SH-SY5Y (cell line): Measurements from ENCODE around the gene USP33.

ENCODE experiments used
- GATA2 ChIP-seq: IDR thresholded peaks from 2 replicates; pipeline ENCODE4 v1.6.1; 2011; ENCODE audit warnings: mild to moderate bottlenecking, low read depth, low read length
- GATA3 ChIP-seq: IDR thresholded peaks from 2 replicates; pipeline ENCODE4 v1.6.1; 2011; ENCODE audit warnings: low read depth, mild to moderate bottlenecking, low read length, moderate library complexity

Gene USP33

DNA sequence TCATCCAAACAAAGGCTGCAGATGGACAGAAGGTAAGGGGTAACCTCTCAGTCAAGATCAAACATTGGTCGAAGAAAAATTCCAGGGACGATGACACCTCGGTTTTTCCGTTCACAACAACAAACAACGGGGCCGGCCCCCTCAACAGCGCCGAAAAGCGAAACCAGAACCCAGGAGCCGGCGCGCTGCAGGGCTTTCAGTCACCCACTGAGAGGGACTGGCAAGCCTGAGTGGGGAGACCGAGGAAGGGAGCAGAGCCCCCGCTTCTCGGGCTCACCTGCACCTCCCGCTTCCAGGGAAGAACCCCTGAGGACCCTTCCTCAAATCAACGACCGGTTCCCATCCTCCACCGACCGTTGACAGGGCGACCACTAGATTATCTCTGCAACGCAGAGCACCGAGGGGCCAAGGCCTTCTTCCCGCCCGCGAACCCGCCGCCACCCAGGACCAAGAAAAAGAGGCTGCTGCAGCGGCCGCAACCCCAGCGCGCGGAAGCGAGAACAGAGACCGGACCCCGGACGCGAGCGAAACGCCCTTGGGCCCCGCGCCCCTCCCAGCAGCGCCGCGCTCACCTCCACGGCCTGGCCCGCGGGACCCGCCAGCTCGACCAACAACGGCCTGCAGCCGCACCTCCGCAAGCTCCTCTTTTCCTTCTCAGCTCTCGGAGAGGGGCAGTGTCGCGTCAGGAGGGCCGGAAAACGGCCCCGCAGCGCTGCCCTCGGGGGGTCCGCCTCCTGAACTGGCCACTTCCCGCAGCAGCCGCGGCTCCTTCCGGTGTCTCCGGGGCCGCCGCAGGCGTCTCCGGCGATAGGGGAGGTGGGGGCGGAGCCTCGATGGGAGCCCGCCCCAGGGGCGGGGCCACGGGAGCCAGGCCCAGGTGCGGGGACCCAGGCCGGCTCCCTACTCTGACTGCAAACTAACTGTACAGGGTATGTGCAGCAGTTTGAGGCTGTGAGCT is at the start of gene USP33:
Gene USP33 (minus strand): TSS at position 782 of the 958 bp plus-strand sequence. CDS start 18,155 bp downstream, outside the sequence.
- TF ChIP-seq GATA3 (no peak), GATA2 (no peak)

DNA sequence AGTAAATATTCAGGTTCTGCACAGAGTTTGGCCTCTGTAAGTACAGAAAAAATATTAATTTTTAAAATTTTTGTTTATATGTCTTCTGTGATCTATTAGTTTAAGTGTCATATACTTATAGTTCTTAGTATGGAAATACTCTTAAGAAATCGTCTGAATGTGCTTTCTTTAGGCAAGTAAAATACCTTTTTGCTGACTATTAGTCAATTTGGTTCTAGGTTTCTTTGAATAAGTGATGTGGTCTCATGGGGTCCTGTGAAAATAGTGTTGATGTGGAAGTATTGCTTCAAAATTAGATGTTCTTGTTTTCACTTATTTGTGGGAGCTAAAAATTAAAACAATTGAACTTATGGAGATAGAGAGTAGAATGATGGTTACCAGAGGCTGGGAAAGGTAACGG is 43.7 kb upstream of the USP33 start:
- TF ChIP-seq GATA3 = no peak
- no peak for TF ChIP-seq GATA2

DNA sequence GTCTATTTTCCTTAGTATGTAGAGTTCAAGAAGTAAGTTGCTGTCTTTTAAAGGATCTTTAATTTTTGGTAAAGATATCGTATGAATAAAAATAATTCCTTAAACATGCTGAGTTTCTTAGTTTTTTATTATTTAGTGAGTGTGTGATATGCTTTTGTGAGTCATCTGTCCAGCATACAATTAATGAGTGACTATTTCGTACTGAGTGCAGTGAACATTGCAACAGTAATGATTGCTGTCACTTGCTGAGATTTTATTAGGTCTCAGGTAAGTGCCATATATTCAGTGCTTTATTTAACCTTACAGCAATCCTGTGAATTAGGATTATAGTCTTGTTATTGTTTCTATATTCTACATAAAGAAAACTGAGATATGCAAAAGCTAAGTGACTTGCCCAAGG is 42.4 kb upstream of the USP33 start:
- TF ChIP-seq GATA3 (no peak), GATA2 (no peak)

DNA sequence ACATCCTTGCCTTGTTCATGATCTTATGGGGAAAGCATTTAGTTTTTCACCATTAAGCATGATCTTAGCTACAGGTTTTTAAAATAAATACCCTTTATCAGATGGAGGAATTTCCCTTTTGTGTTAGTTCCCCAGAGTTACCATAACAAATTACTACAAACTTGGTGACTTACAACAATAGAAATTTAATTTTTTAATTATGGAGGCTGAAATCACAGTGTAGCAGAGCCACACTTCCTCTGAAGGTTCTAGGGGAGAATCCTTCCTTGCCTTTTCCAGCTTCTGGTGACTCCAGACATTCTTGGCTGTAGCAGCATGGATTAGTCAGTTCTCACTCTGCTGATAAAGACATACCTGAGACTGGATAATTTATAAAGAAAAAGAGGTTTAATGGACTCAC is 38.3 kb upstream of the USP33 start:
- TF ChIP-seq GATA2 (no peak), GATA3 (no peak)

DNA sequence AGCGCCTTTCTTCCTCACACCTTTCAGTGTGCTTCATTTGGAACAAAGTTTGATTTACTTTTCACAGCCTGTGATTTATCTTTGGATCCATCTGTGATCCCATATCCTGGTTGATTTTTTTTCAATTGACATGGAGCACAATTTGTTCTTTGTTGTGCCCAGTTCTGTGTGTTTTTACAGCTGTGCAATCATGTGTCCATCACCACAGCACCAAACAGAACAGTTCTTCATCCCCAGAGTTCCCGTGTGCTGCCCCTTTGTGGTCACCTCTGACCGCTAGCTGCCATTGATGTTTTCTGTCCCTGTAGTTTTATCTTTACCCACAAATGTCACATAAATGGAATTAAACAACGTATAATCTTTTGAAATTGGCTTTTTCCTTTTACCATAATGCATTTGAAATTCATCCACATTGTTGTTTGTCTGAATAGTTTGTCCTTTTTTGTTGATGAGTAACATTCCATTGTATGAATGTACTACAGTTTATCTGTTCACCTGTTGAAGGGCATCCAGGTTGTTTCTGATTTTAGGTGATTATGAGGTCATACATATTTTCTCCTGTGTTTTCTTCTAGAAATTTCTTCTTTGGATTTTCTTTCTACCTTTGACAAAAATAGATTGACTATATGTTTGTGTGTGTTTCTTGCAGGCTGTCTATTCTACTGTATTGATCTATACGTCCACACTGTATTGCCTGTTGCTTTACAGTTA is 37.2 kb upstream of the USP33 start:
- TF ChIP-seq GATA2 (no peak), GATA3 (no peak)

DNA sequence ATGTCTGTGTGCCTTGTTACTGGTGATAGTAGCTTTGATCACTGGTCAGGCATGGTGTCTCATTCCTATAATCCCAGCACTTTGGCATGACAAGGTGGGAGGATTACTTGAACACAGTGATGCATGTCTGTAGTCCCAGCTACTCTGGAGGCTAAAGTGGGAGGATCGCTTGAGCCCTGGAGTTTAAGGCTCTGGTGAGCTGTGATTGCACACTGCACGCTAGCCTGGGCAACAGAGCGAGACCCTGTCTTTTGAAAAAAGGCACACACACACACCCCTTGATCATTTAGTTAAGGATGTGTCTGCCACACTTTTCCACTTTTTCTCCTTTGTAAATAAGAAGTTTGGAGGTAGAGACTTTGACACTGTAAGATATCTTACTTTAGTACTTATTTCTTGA is 34.9 kb upstream of the USP33 start:
- no peak for TF ChIP-seq GATA3
- no peak for TF ChIP-seq GATA2

DNA sequence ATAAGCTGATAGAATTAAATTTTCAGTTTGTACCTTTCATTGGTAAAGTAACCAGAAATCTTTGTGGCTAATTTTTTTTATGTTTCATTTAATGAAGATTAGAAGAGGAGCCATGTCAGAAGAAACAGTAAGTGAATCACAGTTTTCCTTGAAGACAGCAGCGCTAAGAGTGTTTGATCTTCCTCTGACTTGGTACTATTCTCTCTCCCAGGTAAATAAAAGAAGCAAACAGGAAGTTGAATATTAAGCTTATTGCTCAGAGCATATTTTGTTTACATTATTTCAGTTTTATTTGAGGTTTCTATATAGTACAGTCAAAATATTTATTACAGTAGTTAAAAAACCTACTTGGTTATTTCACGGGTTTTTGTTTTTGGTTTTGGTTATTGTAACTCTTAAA is 23.5 kb upstream of the USP33 start:
- TF ChIP-seq GATA2 (no peak), GATA3 (no peak)

DNA sequence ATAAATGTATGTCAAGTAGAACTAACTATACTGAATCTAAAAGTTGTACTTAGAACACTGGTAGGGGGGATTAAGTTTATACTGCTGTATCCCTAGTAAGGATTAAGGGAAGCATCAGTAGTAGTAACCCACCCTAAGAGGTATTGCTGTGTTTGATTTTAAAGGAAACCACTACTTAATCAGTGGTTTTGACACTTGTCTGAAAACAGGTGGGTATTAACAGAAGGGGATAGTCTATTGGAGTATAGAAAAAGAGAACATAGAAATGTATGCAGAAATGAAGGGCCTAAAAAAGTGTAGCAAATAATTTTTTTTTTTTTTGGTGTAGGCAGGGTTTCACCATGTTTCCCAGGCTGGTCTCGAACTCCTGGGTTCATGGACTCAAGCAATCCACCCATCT is 22.0 kb upstream of the USP33 start:
- TF ChIP-seq GATA3 (no peak), GATA2 (no peak)

DNA sequence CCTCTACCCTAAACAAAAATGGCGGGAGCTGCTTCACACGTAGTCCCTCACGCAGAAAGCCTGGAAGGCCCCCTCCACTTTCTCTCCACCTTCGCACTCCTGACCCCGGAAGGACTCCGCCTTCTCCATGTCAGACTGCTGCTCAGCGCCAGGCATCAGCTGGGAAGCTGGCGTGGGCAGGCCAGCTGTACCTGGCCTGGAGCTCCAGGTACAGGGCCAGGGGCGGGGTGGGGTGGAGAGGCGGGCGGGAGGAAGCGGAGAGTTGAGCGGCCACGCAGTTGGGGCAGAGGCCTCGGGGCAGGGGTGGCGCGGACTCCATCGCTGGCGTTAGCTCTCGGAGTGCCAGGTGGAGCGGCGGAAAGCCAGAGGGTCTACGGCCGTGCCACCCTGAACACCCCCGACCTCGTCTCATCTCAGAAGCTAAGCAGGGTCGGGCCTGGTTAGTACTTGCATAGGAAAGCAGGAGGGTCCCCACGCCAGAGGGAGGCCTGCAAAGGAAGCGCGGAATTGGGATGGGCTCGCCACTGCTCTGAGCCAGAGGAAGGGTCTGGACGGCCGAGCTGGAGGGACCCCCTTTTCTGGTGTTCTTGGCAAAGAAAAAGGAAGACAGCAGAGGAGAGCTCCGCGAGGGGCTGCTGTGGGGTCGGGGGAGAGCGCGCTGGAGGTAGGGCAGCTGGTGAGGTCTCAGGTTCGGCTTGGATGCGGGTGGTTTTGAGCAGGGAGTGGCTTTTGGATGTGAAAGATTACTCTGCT is 20.1 kb upstream of the USP33 start, which contains the start of gene MIGA1:
Gene MIGA1 (plus strand): TSS at position 121 of the 753 bp plus-strand sequence. CDS start 3,604 bp downstream, outside the sequence.
- TF ChIP-seq GATA2 = no peak
- TF ChIP-seq GATA3 = no peak

DNA sequence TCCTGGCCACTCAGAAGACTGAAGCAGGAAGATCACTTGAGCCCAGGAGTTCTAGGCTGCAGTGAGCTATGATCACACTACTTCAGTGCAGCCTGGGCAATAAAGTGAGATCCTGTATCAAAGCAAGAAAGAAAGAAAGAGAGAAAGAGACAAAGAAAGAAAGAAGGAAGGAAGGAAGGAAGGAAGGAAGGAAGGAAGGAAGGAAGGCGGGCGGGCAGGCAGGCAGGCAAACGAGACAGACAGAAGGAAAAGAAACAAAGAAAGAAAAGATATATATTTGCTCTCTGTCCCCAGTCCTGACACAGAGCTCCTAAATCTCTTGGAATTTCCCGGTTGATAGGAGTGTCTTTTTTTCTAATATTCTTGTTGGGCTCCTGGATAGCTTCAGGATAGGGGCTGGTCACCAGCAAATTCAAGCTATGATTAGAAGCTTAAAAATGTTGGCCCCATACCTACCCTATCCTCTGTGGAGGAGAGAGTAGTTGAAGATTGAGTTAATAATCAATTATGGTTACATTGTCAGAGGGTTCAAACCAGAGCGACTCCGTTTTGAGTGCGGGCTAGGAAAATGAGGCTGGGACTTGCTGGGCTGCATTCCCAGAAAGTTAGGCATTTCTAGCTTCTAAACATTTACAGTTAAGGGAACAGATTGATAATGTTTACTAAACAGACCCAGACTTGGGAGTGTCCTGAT is 16.5 kb upstream of the USP33 start:
- TF ChIP-seq GATA3 (no peak), GATA2 (no peak)

DNA sequence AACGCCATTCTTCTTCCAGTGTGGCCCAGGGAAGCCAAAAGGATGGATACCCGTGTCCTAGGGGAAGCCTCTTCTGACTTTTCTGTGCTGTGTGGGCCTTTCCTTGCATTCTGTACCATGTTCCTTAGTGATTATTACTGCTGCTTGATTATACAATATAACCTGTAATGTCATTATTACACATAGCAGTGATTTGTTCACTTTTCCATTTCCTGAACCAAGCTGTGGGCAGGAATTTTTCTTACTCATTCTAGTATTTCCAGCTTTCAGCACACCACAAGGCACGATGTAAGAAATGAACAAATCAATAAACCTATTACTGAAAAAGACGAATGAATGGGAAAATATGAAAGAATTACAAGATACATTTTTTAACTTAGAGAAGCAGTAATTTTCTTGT is 8.4 kb upstream of the USP33 start:
- TF ChIP-seq GATA3 = no peak
- TF ChIP-seq GATA2 = no peak

DNA sequence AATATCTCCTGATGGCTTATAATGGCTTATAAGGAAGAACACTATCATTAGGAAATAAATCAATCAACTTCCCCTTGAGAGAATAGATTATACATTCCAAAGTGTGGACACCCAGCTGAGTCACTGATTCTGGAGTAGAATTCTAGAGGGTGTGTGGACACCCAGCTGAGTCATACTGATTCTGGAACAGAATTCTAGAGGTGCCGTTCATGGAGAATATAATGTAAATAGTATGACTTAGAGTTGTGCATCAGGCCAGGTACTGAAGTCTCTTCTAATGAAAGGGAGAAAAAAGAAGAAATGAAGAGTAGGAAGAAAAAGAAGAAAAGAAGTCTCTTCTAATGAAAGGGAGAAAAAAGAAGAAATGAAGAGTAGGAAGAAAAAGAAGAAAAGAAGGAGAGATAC is 2.4 kb upstream of the USP33 start:
- TF ChIP-seq GATA2 (no peak), GATA3 (no peak)

DNA sequence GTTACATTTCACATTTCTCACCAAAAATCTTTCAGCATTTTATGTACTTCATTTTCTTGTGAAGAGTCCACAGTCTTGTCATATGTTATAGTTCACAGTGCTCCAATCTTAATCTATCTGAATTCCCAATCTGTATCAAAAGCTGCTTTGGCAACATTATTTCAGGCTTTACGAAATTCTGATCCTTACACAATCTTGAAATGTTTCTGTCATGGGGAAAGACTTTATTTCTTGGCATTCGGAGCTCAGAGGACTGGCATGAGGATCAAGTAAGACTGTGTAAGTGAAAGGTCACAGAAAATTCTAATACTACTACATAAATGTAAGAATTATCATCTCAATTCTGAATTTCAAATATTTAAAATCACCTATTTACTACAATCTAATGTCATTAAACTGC is 2.0 kb downstream of the USP33 start:
- TF ChIP-seq GATA2 = no peak
- TF ChIP-seq GATA3 = no peak
